Measurements from ENCODE around the gene TPCN2. TPM values are rescaled to one million over a fixed set of nuclear protein-coding genes. Genes with fewer than 3 reads are reported as not detected.

Gene TPCN2
- total and polyA plus RNA-seq, 2 of the 8 experiments (the other 6 are each of a cell fraction or from before 2014, with no cell fraction given): 9.7 to 18.6 TPM

DNA sequence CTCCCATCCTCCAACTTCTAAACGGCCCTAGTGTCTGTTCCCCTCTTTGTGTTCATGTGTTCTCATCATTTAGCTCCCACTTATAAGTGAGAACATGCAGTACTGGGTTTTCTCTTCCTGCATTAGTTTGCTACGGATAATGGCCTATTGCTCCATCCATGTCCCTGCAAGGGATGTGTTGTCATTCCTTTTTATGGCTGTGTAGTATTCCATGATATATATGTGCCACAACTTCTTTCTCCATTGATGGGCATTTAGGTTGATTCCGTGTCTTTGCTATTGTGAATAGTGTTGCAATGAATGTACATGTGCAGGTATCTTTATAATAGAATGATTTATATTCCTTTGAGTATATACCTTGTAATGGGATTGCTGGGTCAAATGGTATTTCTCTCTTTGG is 101.4 kb downstream of the TPCN2 start:
- Histone ChIP-seq H3K4me2 (ENCODE audit: insufficient read depth in 1 of 2, low read depth in 2 of 2, low read length in 2 of 2) (no peak overlapping the region), H3K23ac (ENCODE audit: insufficient read length) (no peak overlapping the region), H3K36me3 (ENCODE audit: control insufficient read depth in 2 of 4, insufficient read depth in 4 of 4, low read length in 3 of 4) (no peaks in the 10 kb centered on the region), H2BK12ac (ENCODE audit: low read depth, low read length) (no peak overlapping the region), H3K18ac (ENCODE audit: extremely low read depth, low read length) (no peak overlapping the region), H3K27me3 (replicated peaks in 1 of 4; ENCODE audit: control insufficient read depth in 3 of 4, extremely low read depth in 1 of 4, insufficient read depth in 3 of 4, low read length in 3 of 4) (no peaks in the 10 kb centered on the region), H3K4me3 (ENCODE audit: extremely low read depth in 1 of 4, insufficient read depth in 2 of 4, low read depth in 3 of 4, low read length in 4 of 4) (no peak overlapping the region), H4K91ac (replicated peaks; ENCODE audit: insufficient read length, low read length) (no peak overlapping the region), H3K79me2 (ENCODE audit: control insufficient read depth in 1 of 2, insufficient read depth in 2 of 2, low read length in 2 of 2) (no peaks in the 10 kb centered on the region), H2BK15ac (ENCODE audit: low read length) (no peak overlapping the region), H3K23me2 (ENCODE audit: low read depth, low read length) (no peaks in the 10 kb centered on the region), H3K27ac (ENCODE audit: low read depth, low read length) (no peak overlapping the region), H4K5ac (ENCODE audit: insufficient read length, low read depth, low read length) (no peak overlapping the region), H3K14ac (ENCODE audit: insufficient read length) (no peak overlapping the region), H2BK120ac (replicated peaks; ENCODE audit: low read depth, low read length) (no peak overlapping the region), H3K9ac (replicated peaks in 1 of 4; ENCODE audit: extremely low read depth in 1 of 4, low read depth in 3 of 4, low read length in 3 of 4) (no peak overlapping the region), H4K8ac (ENCODE audit: extremely low read depth, insufficient read depth, low read length) (no peak overlapping the region), H2AK5ac (ENCODE audit: low read depth, low read length) (no peak overlapping the region), H3K79me1 (ENCODE audit: low read depth, low read length) (no peaks in the 10 kb centered on the region), H3K4me1 (replicated peaks in 1 of 4; ENCODE audit: control insufficient read depth in 3 of 4, insufficient read depth in 4 of 4, low read length in 3 of 4) (peaks cover 0 to 10% (median 5%) of the 10 kb centered on the region in 4 experiments), H3K9me3 (ENCODE audit: insufficient read depth in 2 of 2, low read depth in 1 of 2, low read length in 1 of 2) (peaks cover 9 to 16% of the 10 kb centered on the region in 2 experiments; a peak in 3 of 4 replicates), H2BK20ac (ENCODE audit: low read length) (no peak overlapping the region), H3K4ac (replicated peaks; ENCODE audit: insufficient read length, low read depth, low read length) (no peak overlapping the region), H4K20me1 (replicated peaks in 1 of 2; ENCODE audit: control insufficient read depth in 1 of 2, insufficient read depth in 2 of 2, low read length in 2 of 2) (no peaks in the 10 kb centered on the region), H3K56ac (replicated peaks; ENCODE audit: insufficient read length, low read depth, low read length) (no peak overlapping the region), H2BK5ac (ENCODE audit: low read depth, low read length) (no peak overlapping the region), H2AFZ (ENCODE audit: low read length) (no peak overlapping the region)
- DNase-seq (ENCODE audit: low read depth in 1 of 2, low spot score in 2 of 2): no peak
- WGBS, 2 experiments (ENCODE audit: extremely low coverage in 1 of 2, insufficient coverage in 1 of 2, insufficient read length in 1 of 2, insufficient replicate concordance in 2 of 2, low coverage in 1 of 2, low lambda C conversion rate in 2 of 2, missing lambda C conversion rate in 1 of 2): 78% methylated on average over 3 of the region's 3 CpGs; no CpG with 5 or more reads in 1 of the 2 experiments
- no peak for FAIRE-seq
- CTCF ChIA-PET (ENCODE audit: partially characterized antibody): no interaction called here
- POLR2A ChIA-PET (ENCODE audit: partially characterized antibody): no interaction called here
- TF ChIP-seq ASH2L (IDR thresholded peaks at IDR 0.05; ENCODE audit: low read length) (no peak), POLR2A (IDR thresholded peaks at IDR 0.05; ENCODE audit: control extremely low read depth in 1 of 2, low read depth in 2 of 2, low read length in 2 of 2) (no peak), ZNF274 (IDR thresholded peaks at IDR 0.05; ENCODE audit: borderline replicate concordance, extremely low read depth, low read length) (no peak), FOSL1 (IDR thresholded peaks at IDR 0.05; ENCODE audit: insufficient read depth, low read depth, low read length) (no peak), ATF3 (IDR thresholded peaks at IDR 0.05; ENCODE audit: insufficient read depth, low read depth, low read length) (no peak), RNF2 (IDR thresholded peaks at IDR 0.05; ENCODE audit: borderline replicate concordance, low read depth, low read length, missing control alignments, poor library complexity, severe bottlenecking) (no peak), EZH2 (IDR thresholded peaks at IDR 0.05; ENCODE audit: low read depth, low read length, severe bottlenecking) (no peak), SAP30 (IDR thresholded peaks at IDR 0.05; ENCODE audit: insufficient read depth, insufficient replicate concordance, low read length) (no peak), SIN3A (conservative IDR thresholded peaks at IDR 0.05 in 1 of 2, IDR thresholded peaks at IDR 0.05 in 1 of 2; ENCODE audit: low read depth in 1 of 2, low read length in 2 of 2) (no peak), TCF12 (IDR thresholded peaks at IDR 0.05; ENCODE audit: low read depth, low read length) (no peak), SIX5 (IDR thresholded peaks at IDR 0.05; ENCODE audit: low read depth, low read length) (no peak), CBX8 (IDR thresholded peaks at IDR 0.05; ENCODE audit: borderline replicate concordance, low read depth, low read length) (no peak)
- TF ChIP-seq, protein P1, sequence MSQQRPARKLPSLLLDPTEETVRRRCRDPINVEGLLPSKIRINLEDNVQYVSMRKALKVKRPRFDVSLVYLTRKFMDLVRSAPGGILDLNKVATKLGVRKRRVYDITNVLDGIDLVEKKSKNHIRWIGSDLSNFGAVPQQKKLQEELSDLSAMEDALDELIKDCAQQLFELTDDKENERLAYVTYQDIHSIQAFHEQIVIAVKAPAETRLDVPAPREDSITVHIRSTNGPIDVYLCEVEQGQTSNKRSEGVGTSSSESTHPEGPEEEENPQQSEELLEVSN (IDR thresholded peaks at IDR 0.05): no peak
